ENCODE measurements around the gene GMPPA.

Gene GMPPA

DNA sequence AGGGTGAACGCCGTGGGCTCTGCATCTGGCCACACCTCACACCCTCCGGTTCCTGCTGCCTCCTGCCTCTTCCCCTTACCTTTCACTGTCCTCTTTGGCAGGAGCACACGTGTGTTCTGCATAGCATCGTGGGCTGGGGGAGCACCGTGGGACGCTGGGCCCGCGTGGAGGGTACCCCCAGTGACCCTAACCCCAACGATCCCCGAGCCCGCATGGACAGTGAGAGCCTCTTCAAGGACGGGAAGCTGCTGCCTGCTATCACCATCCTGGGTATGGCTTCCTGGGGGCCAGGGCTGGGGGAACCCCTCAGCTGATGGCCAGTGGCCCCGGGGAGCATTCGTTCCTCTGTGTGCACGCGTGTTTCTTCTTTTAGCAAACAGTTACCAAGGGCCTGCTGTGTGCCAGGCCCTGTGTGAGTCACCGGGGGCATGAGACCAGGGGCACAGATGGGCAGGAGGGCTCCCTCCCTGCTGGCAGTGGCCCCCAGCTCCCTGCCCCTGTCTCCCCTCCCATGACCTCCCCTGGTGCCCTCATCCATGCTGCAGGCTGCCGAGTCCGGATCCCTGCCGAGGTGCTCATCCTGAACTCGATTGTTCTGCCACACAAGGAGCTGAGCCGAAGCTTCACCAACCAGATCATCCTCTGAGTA is 7.6 kb downstream of the GMPPA start:
- DNase-seq (ENCODE audit: low spot score): no peak

DNA sequence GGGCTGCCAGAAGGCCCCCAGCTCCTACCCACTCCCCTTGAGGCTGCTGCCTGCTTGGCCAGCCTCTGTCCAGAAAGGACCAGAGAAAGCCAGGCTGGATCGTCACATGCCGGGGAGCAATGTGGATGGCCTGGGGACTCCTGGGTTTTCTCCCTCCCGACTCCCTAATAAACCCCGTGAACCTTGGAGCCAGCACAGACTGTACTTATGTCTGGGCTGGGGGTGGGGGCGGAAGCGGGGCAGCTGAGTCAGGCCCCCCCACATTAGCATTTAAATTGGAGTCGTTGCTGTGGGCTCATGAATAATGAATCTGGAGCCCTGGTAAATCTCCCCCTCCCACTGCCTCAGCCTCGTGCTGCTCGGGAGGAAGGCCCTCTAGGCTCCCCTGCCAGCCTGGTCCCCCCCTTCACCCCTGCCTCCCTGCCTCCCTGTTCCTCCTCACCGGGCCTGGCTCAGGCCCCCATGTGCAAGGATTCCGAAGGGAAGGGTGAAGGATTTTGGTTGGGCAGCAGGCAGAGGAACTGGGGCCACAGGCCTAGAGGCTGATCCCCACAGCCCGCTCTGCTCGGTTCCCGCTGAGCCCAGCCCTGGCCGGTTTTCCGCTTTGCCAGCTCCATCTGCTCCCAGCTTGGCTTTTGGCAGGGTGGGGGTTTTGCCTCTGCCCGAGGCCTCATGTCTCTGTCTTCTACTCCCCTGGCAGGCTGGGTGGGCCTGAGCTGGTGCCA is 8.3 kb downstream of the GMPPA start:
- no peak for DNase-seq (ENCODE audit: low spot score)

GRCh38 chr2:219507581-219508443 is 9.1 kb downstream of the GMPPA start:
- no peak for DNase-seq (ENCODE audit: low spot score)

- DNase-seq (ENCODE audit: low spot score): no peak
These were observed 9.7 kb downstream of the GMPPA start for GRCh38 chr2:219508444-219508734.

GRCh38 chr2:219508971-219509779 is 10.5 kb downstream of the GMPPA start:
- DNase-seq (ENCODE audit: low spot score): no peak

DNA sequence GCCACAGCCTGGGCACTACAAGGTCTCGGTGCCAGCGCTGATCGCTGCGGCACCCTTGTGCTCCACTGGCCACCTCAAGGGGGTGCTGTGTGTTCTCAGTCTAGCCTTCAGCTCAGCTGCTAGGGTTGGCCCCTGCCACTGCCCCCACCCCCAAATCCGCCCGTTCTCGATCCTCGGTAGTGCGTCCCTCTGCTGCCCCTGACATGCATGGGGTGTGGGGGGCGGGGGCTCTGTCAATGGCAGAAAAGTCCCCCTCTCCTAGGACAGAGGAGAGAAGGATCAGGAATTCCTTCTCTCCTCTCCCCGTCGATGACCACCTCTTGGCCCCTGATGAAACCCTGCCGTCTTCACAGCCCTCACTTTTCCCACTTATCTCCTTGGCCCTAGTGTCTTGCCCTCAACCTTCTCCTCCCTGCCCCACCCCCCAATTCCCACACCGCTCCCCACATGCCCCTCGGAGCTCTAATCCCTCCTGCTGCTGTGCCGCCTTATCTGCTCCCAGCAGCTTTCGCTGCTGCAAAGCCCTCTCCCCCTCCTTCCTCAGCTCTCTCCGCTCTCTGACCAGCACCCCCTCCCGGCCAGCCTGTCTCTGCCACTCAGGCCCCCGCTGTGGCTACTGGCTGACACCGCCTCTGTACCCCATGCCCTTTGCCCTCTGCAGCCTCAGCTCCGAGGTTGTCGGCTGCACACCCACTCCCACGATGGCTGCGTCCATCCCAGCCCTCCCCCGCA is 11.3 kb downstream of the GMPPA start:
- DNase-seq (ENCODE audit: low spot score): peak; percentile 45

DNA sequence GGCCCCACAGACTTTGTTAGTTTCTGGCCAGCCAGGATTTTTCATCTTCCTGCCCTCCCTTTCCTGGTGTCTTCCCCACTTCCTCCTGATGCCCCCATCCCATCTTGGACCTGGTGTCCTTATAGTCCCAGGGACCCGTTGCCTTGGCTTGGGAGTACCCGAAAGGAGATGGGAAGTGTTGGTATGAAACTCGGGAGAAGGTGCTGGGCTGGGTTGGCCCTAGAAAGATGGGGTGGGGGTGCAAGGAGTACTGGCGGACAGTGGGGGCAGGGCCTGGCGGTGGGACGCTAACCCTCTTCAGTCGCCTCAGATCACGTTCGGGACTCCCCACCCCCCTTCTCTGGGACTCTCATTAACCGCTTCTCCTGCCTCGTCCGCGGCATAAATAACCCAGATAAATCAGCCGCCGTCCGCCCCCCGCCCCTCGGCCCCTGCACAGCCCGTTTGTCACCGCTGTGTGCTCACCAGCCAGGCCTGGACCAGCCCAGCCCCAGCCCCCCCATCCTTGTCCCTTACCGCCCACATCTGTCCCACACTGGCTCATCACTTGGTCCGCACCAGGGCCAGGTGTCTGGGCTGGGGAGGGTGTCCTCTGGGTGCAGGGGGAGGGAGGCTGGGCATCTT is 11.9 kb downstream of the GMPPA start:
- no peak for DNase-seq (ENCODE audit: low spot score)

DNA sequence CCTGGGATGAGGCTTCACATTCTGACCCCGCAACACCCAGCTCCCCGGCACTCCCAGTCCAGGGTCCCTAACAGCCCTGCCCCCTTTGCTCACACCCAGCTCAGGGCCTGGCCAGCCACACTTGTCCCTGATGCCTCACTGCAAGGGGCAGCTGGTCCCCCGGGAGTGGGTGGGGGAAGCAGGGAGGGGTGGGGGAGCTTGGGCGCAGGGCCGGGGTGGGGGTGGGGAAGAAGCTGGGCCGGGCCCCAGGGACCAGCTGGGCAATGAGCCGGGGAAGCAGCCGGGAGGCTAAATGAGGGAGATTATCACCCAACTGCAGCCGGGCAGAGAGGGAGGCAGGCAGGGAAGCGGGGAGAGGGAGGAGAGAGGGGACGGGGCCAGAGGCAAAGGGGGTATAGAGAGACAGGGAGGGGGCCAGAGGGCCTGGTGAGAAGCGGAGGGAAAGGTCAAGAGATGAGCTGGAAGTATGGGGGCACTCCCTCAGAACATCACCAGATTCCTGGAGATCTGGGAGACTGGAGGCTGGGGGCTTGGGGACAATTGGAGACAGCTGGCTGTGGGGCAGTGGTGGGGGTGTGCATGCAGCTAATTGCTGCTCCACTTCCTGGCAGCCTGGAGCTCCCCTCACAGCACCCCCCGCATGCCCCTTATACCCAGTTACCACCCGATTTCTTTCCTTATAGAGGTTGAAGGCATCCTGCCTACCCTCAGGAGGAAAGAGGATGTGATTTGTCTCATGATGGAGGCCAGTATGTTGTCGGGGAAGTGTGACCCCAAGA is 13.0 kb downstream of the GMPPA start:
- no peak for DNase-seq (ENCODE audit: low spot score)

DNA sequence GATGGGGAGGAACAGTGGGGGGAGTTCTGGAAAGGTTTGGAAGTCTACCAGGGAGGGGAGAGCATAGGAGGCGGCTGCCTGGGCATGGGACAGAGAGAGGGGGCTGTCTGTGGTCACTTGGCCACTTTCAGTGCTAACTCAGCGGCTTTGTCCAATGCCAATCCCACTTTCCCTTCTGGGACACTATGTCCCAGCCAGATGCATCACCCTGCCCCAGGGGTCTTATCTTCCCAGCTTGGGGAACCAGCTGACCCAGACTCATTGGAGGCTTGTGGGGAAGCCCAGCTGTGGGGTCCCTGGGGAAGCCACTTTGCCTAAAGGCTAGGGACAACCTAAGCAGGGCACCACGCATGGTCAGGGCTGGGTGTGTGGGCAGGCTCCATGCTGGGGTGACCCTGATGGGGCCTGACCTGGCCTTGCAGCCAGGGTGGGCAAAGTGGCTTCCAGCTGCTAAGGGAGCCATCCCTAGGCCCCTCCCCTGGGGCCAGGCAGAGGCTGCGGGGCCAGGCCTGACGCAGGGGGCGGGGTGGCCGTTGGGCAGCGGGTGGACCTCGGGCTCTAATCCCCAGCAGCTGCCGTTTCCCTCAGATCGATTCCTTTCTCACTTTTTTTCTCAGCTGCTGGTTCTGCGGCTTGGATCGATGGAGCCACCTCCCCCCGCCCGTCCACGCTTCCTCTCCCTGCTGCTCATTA is 14.0 kb downstream of the GMPPA start:
- no peak for DNase-seq (ENCODE audit: low spot score)

DNA sequence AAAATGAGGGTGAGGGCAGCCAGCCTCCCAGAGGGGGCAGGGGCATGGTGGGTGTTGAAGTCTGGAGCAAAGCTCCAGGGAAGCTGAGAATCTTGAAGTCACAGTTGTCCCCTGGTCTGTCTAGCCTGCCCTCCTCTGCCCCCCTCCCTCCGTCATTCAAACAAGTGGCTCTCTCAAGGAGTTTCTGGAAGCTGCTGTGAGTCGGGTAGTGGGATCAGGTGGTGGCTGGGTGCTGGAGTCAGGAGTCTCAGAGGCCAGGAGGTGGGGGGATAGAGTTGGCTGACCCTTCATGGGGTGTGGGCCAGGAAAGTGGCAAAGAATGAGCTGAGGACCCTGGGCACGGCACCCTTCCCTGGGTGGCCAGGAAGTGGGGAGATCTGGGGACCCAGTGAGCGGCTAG is 15.1 kb downstream of the GMPPA start:
- no peak for DNase-seq (ENCODE audit: low spot score)

GRCh38 chr2:219514196-219514761 is 15.6 kb downstream of the GMPPA start, which contains the start of gene ASIC4:
Gene ASIC4 (plus strand): TSS chr2:219514482. CDS start chr2:219514725, 243 bp downstream.
- no peak for DNase-seq (ENCODE audit: low spot score)

DNA sequence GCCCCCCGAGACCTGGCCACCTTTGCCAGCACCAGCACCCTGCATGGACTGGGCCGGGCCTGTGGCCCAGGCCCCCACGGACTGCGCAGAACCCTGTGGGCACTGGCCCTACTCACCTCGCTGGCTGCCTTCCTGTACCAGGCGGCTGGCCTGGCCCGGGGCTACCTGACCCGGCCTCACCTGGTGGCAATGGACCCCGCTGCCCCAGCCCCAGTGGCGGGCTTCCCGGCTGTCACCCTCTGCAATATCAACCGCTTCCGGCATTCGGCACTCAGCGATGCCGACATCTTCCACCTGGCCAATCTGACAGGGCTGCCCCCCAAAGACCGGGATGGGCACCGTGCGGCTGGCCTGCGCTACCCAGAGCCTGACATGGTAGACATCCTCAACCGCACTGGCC is 16.1 kb downstream of the GMPPA start:
- no peak for DNase-seq (ENCODE audit: low spot score)

DNA sequence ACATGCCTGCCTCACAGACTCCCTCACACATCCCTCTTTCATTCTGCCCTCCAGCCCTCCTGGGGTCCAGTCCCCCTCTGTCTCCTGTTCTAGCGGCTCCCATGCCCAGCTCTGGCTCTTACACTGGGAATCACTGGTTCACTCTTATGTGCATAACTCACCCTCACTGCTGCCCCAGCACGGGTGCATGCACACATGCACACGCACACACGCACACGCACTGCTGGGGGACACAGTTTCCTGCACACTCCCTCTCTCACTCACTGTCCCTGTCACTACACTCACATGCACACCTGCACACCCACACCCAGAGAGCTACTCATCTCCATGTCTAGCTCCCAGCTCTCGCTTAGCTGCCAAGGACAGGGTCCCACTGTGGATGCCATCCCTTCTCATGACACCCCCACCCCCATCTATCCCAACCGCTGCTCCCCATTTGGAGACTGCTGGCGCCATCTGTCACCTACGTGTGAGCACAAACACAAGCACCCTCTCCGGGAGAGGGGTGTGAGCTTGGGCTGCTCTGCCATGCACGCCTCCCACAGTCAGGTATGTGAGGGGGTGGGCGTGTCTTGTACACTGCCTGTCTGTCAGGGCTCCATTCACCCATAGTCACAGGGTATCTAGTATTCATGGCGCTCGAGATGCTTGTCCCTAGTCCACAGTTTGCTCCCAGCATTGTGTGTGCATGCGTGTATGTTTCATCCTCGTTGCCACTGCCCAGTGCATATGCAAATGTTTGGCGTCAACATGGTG is 17.4 kb downstream of the GMPPA start:
- no peak for DNase-seq (ENCODE audit: low spot score)

DNA sequence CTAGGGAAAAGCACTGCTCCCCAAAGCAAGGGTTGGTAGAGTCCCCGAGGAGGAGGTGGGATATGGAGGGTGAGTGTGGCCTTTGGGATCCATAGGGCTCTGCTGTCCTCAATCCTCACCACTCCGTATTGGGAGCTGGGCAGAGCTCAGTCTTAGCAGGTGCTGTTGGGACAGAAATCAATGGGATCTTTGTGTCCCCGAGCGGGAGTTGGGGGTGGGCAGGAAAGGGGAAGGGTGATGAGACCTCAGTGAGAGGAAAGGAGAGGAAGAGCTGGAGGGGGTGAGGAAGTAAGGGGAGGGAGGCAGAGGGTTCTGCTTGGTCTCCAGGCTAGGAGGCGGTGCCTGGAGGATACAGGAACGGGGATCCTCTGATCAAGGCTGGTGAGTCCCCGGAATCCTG is 18.2 kb downstream of the GMPPA start:
- DNase-seq (ENCODE audit: low spot score): no peak

DNA sequence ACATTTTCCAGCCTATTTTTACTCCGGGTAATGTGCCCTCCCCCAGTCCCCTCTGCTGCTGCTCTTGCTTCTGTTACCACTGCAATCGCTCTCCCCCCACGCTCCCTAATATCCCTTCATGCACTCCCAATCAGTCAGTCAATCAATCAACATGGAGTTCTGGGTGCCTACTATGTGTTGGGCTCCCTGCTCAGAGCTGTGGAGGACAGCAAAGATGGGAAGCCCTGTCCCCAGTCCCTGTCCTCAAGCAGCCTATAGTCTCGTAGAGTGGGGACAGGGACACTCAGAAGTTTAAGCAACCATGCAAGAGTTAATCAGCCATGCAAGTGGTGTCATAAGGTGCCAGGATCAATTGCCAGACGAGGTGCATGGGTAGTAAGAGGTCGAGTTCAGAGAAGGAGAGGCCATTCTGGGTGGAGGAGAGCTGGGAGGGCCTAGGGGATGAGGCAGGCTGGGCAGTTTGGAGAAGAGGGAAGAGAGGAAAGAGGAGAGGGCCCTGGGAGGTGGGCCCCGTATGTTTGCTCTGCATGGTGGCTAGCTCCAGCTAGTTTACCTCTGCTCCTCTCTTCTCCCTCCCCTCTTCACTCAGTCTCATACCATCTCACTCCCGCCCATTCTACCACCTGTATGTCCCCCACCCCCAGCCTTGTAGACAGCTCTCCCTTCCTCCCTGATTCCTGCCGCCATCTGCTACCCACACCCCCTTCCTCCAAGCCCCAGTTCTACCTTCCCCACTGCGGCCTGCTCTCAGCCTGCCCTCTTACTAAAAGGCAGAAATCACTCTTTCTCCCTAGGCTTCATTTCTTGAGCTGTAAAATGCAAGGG is 19.5 kb downstream of the GMPPA start:
- no peak for DNase-seq (ENCODE audit: low spot score)

DNA sequence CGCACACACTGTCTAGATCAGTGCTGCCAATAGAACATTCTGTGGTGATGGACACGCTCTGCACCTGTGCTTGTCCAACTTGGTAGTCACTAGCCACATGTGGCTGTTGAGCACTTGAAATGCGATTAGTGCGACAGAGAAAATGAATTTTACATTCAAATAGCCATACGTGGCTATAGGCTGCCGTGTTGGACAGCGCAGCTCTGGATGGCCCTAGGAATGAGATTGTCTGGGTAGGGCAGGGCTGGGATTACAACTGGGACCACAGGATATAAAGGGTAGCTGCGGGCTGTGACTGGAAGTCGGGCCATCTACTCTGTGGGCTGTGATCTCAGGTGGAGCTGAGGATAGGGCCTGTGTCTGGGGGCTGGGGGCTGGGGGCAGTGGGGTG is 20.8 kb downstream of the GMPPA start:
- no peak for DNase-seq (ENCODE audit: low spot score)

- no peak for DNase-seq (ENCODE audit: low spot score)
These were observed 21.4 kb downstream of the GMPPA start for GRCh38 chr2:219520079-219520478.
